Activated T-cell treated with anti-CD3 and anti-CD28 coated beads for 4 hours (primary cell): ENCODE measurements around the gene CLEC4A.
"Not testable (repeated sequence)": the region's sequence is repeated elsewhere in the genome, so short reads cannot be mapped to it uniquely, and the experiment has no call there.

Experiments used
- DNase-seq: peaks from one replicate; pipeline ENCODE4 v3.0.0-alpha.2; 2020

CLEC4A gene

DNA sequence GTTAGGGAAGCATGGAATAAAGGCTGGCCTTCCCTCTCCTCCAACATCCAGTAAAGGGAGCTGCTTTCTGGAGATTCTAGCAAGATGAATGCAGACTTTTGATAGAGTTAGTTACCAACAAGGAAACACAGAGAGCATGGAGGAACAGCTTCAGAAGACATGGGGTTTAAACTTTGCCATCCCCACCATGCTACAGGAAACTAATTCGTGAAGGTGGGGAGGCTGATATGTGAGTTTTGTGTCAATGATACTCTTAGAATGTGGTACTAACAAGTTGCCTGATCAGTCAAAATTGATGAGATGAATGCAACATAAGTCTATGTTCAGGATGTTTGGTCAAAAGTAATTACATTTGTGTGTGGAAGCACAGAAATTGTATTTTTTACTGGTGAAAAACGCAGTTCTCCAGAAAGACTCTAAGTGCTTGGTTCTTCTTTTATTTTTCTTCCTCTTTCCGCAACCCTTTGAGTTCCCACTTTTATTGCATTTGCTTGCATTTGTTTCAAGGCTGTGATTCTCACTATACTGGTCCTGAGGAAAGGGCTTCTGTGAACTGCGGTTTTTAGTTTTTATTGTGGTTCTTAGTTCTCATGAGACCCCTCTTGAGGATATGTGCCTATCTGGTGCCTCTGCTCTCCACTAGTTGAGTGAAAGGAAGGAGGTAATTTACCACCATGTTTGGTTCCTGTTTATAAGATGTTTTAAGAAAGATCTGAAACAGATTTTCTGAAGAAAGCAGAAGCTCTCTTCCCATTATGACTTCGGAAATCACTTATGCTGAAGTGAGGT is at the start of gene CLEC4A:
TSS of gene CLEC4A (plus strand) at position 494 of the 789 bp plus-strand sequence. CDS start at position 756, 262 bp downstream.
- DNase-seq = no peak

GRCh38 chr12:8075935-8076334 is 47.5 kb upstream of the CLEC4A start:
- no peak for DNase-seq

DNA sequence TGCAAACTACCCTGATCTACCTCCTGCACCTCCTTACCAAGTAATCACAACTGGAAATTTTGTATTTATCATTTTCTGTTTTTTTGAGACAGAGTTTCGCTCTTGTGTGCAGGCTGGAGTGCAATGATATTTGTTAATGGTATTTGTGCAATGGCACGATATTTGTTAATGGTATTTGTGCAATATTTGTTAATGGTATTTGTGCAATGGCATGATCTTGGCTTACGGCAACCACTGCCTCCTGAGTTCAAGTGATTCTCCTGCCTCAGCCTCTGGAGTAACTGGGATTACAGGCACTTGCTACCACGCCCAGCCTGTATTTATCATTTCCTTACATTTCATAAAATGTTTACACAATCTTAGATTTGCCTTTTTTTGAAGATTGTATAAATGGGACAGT is 47.1 kb upstream of the CLEC4A start:
- DNase-seq = no peak

DNA sequence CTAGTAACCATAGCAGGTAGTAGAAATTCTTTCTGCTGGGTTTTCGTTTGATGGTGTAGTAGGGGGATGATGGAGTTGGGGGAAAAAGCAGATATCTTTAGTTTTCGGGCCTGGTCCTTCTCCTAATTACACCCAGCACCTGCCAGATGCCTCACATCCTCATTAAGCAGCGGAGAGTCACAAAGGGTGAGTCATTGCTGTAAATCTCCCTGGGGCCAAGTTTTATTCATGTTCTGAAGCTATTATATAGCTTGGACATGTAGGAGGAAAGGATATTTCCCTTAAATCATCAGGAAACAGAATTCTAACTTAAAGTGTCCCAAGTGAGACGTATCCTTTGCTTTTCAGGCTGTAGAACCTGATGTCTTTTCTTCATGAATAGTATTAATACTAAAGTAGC is 46.2 kb upstream of the CLEC4A start:
- no peak for DNase-seq

- peak; percentile 38 for DNase-seq
These were observed 45.0 kb upstream of the CLEC4A start for GRCh38 chr12:8078398-8078797.

GRCh38 chr12:8078916-8079315 is 44.5 kb upstream of the CLEC4A start:
- DNase-seq = no peak

DNA sequence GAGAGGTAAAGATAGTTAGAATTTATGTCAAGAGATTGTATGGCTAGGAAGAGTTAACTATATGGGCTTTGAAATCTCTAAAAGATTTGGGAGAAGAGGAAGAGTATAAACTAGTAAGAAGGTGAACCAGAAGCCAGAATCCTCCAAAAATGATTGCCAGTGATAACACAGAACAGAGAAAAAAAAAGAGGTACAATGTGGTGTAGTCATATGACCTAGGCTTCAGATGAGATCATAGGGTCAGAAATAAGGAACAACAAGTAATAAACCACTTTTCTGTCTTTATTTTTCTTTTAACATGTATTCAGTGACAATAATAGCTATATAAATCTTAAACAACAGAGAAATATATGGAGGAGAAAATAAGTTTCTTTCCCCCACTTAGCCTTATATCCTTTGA is 43.3 kb upstream of the CLEC4A start:
- DNase-seq = no peak

DNA sequence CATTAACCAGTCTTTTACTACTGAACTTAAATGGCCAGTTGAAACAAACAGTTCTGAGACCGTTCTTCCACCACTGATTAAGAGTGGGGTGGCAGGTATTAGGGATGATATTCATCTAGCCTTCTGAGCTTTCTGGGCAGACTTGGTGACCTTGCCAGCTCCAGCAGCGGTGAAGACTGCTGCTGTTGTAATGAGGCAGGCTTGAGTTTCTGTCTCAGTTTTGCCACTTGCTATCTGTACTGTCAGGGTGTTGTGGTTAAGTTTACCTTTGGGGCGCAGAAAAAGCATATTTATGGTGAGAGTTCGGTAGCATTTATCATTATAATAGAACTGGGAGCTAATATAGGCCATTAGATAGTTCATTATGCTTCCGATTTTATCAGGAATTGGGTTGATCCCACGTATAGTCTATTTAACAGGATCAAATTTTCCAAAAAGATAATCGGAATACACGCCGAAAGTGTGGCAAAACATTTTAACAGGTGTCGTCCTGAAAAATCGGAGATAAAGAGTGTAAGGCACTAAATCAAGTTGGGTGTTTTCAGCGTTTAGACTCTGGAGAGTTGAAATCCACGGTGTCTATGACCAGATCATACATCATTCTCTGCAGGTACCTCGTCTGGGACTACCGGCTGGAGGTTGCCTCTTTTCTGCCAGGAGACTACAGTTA is 42.0 kb upstream of the CLEC4A start:
- DNase-seq = no peak

DNA sequence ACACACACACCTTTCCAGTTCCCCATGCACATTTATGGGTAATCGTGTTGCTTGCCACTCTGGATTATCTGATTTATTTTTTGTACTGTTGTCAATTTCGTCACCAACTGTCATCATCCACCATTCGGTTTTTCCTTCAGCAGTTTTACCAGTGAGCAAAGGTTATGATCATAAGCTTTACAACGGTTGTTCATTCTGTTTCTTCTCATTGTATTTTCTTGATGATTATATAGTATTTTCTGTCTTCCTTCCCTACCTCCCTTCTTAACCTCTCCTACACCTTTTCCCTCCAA is 40.7 kb upstream of the CLEC4A start:
- DNase-seq = no peak

- DNase-seq = not testable (repeated sequence)
These were observed 39.1 kb upstream of the CLEC4A start for GRCh38 chr12:8084351-8084750.

- no peak for DNase-seq
These were observed 35.8 kb upstream of the CLEC4A start for GRCh38 chr12:8087666-8088065.

GRCh38 chr12:8088574-8088973 is 34.8 kb upstream of the CLEC4A start:
- DNase-seq = no peak

DNA sequence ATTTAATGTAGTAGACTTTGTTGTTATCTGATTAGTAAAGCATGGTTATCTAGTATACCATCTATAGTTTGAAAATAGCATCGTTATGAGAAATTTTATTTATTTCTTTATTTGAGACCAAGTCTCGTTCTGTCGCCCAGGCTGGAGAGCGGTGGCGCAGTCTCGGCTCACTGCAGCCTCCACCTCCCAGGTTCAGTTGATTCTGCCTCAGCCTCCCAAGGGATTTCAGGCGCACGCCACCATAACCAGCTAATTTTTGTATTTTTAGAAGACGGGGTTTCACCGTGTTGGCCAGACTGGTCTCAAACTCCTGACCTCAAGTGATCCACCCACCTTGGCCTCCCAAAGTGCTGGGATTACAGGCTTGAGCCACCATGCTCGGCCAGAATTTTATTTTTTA is 34.1 kb upstream of the CLEC4A start:
- DNase-seq = not testable (repeated sequence)

DNA sequence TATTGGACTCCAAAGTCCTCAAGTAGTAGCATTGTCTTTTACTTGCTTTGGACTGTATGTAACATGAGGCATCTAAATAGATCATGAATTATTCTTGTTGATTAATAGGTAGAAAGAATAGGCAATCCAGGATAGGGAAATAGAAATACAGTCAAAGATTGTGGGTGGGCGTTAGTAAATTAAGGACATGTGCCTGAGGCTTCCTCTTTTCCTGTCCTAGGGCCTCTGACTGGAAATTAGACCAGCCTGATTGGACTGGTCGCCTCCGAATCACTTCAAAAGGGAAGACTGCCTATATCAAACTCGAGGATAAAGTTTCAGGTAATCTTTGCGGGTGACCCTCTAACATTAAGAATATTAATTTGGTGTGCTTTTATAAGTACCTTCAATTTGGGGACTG is 33.7 kb upstream of the CLEC4A start:
- DNase-seq = no peak

DNA sequence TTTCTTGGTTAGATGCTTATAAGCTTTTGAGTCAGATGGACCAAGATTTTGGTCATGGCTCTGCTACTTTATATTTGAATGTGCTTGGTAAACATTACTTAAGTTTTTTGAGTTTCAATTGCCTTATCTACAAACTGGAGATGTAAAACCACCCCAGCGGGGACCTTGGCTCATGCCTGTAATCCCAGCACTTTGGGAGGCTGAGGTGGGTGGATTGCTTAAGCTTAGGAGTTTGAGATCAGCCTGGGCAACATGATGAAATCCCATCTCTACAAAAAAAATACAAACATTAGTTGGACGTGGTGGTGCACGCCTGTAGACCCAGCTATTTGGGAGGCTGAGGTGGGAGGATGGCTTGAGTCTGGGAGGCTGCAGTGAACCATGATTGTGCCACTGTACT is 30.1 kb upstream of the CLEC4A start:
- no peak for DNase-seq

- DNase-seq = no peak
These were observed 27.0 kb upstream of the CLEC4A start for GRCh38 chr12:8096281-8096915.

DNA sequence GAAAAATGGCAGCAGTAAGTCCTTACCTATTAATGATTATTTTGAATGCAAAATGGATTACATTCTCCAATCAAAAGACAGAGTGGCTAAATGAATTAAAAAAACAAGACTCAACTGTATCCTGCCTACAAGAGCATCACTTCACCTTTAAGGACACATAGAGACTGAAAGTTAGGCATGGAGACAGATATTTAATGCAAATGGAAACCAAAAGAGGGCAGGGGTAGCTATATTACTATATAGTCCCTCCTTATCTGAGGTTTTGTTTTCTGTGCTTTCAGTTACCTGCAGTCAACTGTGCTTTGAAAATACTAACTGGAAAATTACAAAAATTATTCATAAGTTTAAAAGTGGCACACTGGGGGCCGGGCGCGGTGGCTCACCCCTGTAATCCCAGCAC is 24.2 kb upstream of the CLEC4A start:
- DNase-seq = no peak

- DNase-seq = peak; percentile 73
These were observed 14.5 kb upstream of the CLEC4A start for GRCh38 chr12:8108808-8109398.

DNA sequence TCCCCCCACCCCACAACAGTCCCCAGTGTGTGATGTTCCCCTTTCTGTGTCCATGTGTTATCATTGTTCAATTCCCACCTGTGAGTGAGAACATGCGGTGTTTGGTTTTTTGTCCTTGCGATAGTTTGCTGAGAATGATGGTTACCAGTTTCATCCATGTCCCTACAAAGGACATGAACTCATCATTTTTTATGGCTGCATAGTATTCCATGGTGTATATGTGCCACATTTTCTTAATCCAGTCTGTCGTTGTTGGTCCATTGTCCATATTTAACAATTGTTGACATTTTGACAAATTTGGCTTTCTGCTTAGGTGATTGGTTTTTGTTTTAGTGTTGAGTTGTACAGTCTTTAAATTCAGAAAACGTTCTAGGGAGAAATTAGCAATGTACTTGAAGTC is 10.3 kb upstream of the CLEC4A start:
- not testable (repeated sequence) for DNase-seq

DNA sequence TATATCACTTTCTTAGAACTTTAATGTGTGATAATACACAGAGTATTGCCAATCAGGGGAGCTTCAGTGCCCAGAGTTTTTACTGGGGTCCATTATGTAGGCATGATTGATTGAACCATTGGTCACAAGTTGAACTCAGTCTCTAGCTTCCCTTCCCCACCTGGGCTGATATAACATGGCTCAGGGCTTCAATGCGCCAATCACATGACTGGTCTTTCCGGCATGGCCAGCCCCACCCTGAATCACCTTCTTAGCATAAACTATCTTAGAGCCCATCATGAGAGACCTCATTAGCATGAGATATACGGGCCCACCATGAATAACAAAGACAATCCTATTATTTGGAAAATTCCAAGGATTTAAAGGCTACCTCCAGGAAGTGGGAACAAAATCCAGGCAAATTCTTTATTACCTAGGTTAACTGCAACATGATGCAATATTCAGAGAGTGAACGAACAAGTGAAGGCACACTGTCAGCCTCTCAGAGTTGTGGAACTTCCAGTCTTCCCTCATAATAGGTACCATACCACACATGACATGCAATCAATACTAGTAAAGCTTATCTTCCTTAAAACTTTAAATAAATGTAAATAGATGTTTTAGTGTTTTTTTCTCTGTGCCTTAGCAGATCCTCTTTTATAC is 3.2 kb upstream of the CLEC4A start:
- DNase-seq = no peak

GRCh38 chr12:8127138-8127537 is 3.7 kb downstream of the CLEC4A start:
- DNase-seq = no peak

GRCh38 chr12:8133636-8134397 is 10.4 kb downstream of the CLEC4A start:
- DNase-seq = not testable (repeated sequence)
